HG03139 (cell line): Measurements from ENCODE around the gene KAT14.
"Not testable (repeated sequence)": the region's sequence is repeated elsewhere in the genome, so short reads cannot be mapped to it uniquely, and the experiment has no call there.

ENCODE experiments used
- ATAC-seq: cut with Tn5 transposase; IDR thresholded peaks from one replicate; pipeline ENCODE4 v1.9.1; 2021; ENCODE audit not compliant: unreplicated experiment

KAT14 gene

DNA sequence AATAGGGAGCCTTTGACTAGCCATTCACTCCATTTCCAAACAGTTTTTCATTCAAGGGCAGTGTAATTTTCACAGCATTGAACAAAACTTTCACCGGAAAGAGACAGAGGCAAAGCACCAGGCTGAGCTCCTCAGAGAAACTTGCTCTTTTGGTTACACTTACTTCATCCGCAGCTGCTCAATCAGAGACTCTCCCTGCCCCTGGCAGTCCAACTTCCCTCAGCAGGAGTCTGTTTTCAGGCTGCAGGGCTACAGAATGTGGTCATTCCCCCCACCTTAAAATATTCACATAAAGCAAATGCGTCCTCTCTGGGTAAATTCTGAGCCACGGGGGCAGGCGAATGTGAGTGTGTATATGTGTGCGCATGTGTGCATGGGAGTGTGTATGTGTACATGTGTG is 80.6 kb downstream of the KAT14 start:
- ATAC-seq = no peak

DNA sequence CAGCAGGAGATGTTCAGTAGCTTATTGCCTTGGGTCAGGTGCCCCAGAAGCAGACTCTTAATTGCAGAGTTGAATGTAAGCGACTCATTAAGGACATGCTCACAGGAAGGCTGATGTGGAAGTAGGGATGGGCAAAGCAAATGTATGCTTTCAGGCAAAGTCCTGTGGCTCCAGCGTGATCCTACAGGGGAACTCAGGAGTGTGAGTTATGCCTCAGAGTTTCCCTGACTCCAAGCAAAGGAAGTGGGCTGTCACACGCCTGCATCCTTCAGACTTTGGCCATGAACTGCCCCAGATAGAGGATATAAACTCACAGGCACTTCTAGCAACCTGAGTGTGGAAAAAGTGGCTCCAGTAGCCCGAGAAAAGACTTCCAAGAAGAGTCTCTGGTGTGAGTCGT is 85.7 kb downstream of the KAT14 start:
- no peak for ATAC-seq

DNA sequence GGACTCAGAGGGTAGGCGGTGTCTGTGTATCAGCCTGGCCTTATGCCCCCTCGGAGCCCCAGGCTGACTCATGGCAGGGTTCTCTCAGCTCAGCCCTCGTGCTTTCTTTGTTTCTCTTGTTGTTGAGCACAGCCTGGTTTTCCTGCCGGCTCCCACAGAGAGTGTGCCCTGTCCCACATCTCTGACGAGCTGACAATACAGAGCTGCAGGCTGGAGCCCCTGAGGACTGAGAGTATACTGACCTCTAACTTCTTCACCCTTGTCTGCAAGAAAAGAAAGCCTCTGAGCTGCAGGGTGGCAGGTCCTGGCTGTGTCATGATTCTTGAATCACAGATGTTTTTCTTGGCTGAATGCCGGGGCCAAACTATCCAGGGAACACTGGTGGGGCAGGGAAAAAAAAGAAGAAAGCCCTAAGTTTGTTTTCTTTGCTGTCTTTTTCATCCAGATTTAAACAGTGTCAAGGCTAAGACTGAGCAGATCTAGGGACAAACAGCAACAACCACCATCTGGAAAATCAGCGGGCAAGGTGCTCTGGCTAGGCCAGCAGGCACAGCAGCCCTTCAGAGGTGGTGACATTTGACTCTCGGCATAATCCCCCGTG is 87.4 kb downstream of the KAT14 start:
- no peak for ATAC-seq

- no peak for ATAC-seq
Observed at GRCh38 chr20:18225632-18226031, 88.0 kb downstream of the KAT14 start.

DNA sequence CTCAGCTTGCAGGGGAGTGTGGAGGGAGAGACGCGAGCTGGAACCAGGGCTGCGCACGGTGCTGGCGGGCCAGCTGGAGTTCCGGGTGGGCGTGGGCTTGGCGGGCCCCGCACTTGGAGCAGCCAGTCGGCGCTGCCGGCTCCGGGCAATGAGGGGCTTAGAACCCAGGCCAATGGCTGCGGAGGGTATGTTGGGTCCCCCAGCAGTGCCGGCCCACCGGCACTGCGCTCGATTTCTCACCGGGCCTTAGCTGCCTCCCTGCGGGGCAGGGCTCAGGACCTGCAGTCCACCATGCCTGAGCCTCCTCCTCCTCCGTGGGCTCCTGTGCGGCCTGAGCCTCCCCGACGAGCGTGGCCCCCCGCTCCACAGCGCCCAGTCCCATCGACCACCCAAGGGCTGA is 89.1 kb downstream of the KAT14 start:
- ATAC-seq = not testable (repeated sequence)

GRCh38 chr20:18233408-18233943 is 95.8 kb downstream of the KAT14 start:
- ATAC-seq = no peak
